Urinary bladder (tissue), 4 donors: ENCODE data around the gene STON2. TPM values are rescaled to one million over a fixed set of nuclear protein-coding genes. Genes with fewer than 3 reads are reported as not detected.

Experiments
- DNase-seq: peaks from one replicate; pipeline ENCODE4 v3.0.0-alpha.2; 2015; ENCODE audit errors: extremely low spot score
- H3K27ac ChIP-seq: one replicate; pipeline ENCODE4 v1.5.1; 2013; ENCODE audit warnings: low read depth, mild to moderate bottlenecking, moderate library complexity
- H3K36me3 ChIP-seq: one replicate; pipeline ENCODE4 v1.6.1; 2013; ENCODE audit warnings: mild to moderate bottlenecking, moderate library complexity; ENCODE audit not compliant: insufficient read depth
- H3K4me1 ChIP-seq: one replicate; pipeline ENCODE4 v1.6.1; 2013; ENCODE audit warnings: mild to moderate bottlenecking, moderate library complexity; ENCODE audit not compliant: insufficient read depth
- H3K4me3 ChIP-seq: one replicate; pipeline ENCODE4 v1.5.1; 2013; ENCODE audit warnings: low read depth, low read length
- WGBS: extraction: QIAGEN DNeasy Blood & Tissue Kit; methylation state at CpG from one replicate; pipeline ENCODE4 v1.1.7; 2013; 5-methylcytosine and 5-hydroxymethylcytosine counted together
- polyA plus RNA-seq: library from polyadenylated mRNA; stranded (reverse); fragments of 200-250 nt; gene quantifications from one replicate; pipeline ENCODE4 v1.2.3, GENCODE V29; 2013
- total RNA-seq: library from RNA; depleted of rRNA; stranded (reverse); fragments of >200 nt; gene quantifications from one replicate; pipeline ENCODE4 v1.2.3, GENCODE V29; 2014
- donor health status: healthy with polysubstance abuse.
- donor health status: healthy.

Gene STON2
- 53.5 TPM for total RNA-seq
- 2.0 TPM for polyA plus RNA-seq

- Histone ChIP-seq H3K4me1 (no peaks in the 10 kb centered on the region), H3K27ac (no peak within 1 kb of the TSS), H3K36me3 (no peaks in the 10 kb centered on the region), H3K4me3 (no peak within 1 kb of the TSS)
- WGBS: 43% methylated on average over 5 of the region's 5 CpGs
- no peak for DNase-seq
Observed at GRCh38 chr14:81400202-81400678, at the start of gene STON2. TSS of gene STON2 (minus strand) at chr14:81400324. CDS start at chr14:81398382, 1,942 bp downstream.

GRCh38 chr14:81449576-81449975 is 49.5 kb upstream of the STON2 start:
- H3K36me3 ChIP-seq: no peaks in the 10 kb centered on the region
- H3K4me3 ChIP-seq: no peak overlapping the region
- no peak overlapping the region for H3K27ac ChIP-seq
- DNase-seq: no peak
- 61% methylated on average over 6 of the region's 6 CpGs for WGBS
- H3K4me1 ChIP-seq: no peaks in the 10 kb centered on the region

- 18% methylated on average over 4 of the region's 4 CpGs for WGBS
- Histone ChIP-seq H3K36me3 (no peaks in the 10 kb centered on the region), H3K4me1 (no peaks in the 10 kb centered on the region), H3K27ac (no peak overlapping the region), H3K4me3 (no peak overlapping the region)
- DNase-seq: no peak
Observed at GRCh38 chr14:81449114-81449513, 49.0 kb upstream of the STON2 start.

GRCh38 chr14:81447021-81447764 is 47.1 kb upstream of the STON2 start:
- H3K4me1 ChIP-seq: no peaks in the 10 kb centered on the region
- DNase-seq: no peak
- WGBS: 74% methylated on average over 3 of the region's 3 CpGs
- no peak overlapping the region for H3K27ac ChIP-seq
- no peak overlapping the region for H3K4me3 ChIP-seq
- no peaks in the 10 kb centered on the region for H3K36me3 ChIP-seq

GRCh38 chr14:81446279-81447007 is 46.3 kb upstream of the STON2 start:
- H3K4me1 ChIP-seq: no peaks in the 10 kb centered on the region
- no peak overlapping the region for H3K27ac ChIP-seq
- H3K36me3 ChIP-seq: no peaks in the 10 kb centered on the region
- DNase-seq: no peak
- WGBS: 85% methylated on average over 9 of the region's 9 CpGs
- H3K4me3 ChIP-seq: no peak overlapping the region

- no peak for DNase-seq
- H3K4me1 ChIP-seq: no peaks in the 10 kb centered on the region
- no peak overlapping the region for H3K4me3 ChIP-seq
- H3K27ac ChIP-seq: no peak overlapping the region
- 67% methylated on average over 5 of the region's 5 CpGs for WGBS
- no peaks in the 10 kb centered on the region for H3K36me3 ChIP-seq
Observed at GRCh38 chr14:81441626-81442134, 41.6 kb upstream of the STON2 start.

GRCh38 chr14:81440041-81440440 is 39.9 kb upstream of the STON2 start:
- DNase-seq: no peak
- H3K27ac ChIP-seq: no peak overlapping the region
- WGBS: 80% methylated on average over 3 of the region's 3 CpGs
- H3K36me3 ChIP-seq: no peaks in the 10 kb centered on the region
- H3K4me1 ChIP-seq: no peaks in the 10 kb centered on the region
- H3K4me3 ChIP-seq: no peak overlapping the region

GRCh38 chr14:81437244-81437643 is 37.1 kb upstream of the STON2 start:
- Histone ChIP-seq H3K27ac (no peak overlapping the region), H3K4me1 (no peaks in the 10 kb centered on the region), H3K36me3 (no peaks in the 10 kb centered on the region), H3K4me3 (no peak overlapping the region)
- no peak for DNase-seq
- WGBS: 20% methylated on average over 4 of the region's 4 CpGs

GRCh38 chr14:81436296-81437138 is 36.4 kb upstream of the STON2 start:
- DNase-seq: no peak
- WGBS: 2% methylated on average over 79 of the region's 79 CpGs
- Histone ChIP-seq H3K4me3 (peak overlapping the region; percentile 67), H3K27ac (no peak overlapping the region), H3K36me3 (no peaks in the 10 kb centered on the region), H3K4me1 (no peaks in the 10 kb centered on the region)

- no peaks in the 10 kb centered on the region for H3K36me3 ChIP-seq
- DNase-seq: peak; percentile 50
- peak overlapping the region; percentile 67 for H3K4me3 ChIP-seq
- under 1% methylated on average over 73 of the region's 73 CpGs for WGBS
- H3K4me1 ChIP-seq: peaks cover 1% of the 10 kb centered on the region
- no peak overlapping the region for H3K27ac ChIP-seq
Observed at GRCh38 chr14:81435391-81436295, 35.5 kb upstream of the STON2 start.

- DNase-seq: no peak
- Histone ChIP-seq H3K27ac (no peak overlapping the region), H3K4me3 (peak overlapping the region; percentile 67), H3K4me1 (peaks cover 1% of the 10 kb centered on the region), H3K36me3 (no peaks in the 10 kb centered on the region)
- 13% methylated on average over 6 of the region's 6 CpGs for WGBS
Observed at GRCh38 chr14:81435048-81435390, 34.9 kb upstream of the STON2 start.

GRCh38 chr14:81434230-81434629 is 34.1 kb upstream of the STON2 start:
- H3K4me1 ChIP-seq: peaks cover 1% of the 10 kb centered on the region
- H3K4me3 ChIP-seq: no peak overlapping the region
- WGBS: 36% methylated on average over 4 of the region's 4 CpGs
- DNase-seq: no peak
- no peaks in the 10 kb centered on the region for H3K36me3 ChIP-seq
- no peak overlapping the region for H3K27ac ChIP-seq
